ENCODE results near the gene MPC2.

The MPC2 gene

GRCh38 chr1:167936930-167937708, at the start of gene MPC2:
Gene MPC2 (minus strand): TSS chr1:167937072. CDS start chr1:167935841, 1,231 bp downstream.
- Histone ChIP-seq H3K4me3 (ENCODE audit: low read length) (peak within 1 kb of the TSS; percentile 75), H3K27ac (ENCODE audit: low read length) (no peak within 1 kb of the TSS), H3K36me3 (ENCODE audit: control insufficient read depth, insufficient read depth, low read length) (no peaks in the 10 kb centered on the region), H3K9me3 (ENCODE audit: control insufficient read depth, insufficient read depth, low read length) (no peaks in the 10 kb centered on the region), H3K27me3 (ENCODE audit: control insufficient read depth, insufficient read depth, low read length) (no peaks in the 10 kb centered on the region), H3K4me1 (ENCODE audit: control insufficient read depth, insufficient read depth, low read length) (no peaks in the 10 kb centered on the region; the same call in 1 of the 2 replicates)
- WGBS (ENCODE audit: insufficient coverage, insufficient read length), result no CpG with 5 or more reads among the region's 51 CpGs
- DNase-seq (ENCODE audit: low read depth, low spot score), result peak; percentile 7

GRCh38 chr1:167984886-167985489, 48.1 kb upstream of the MPC2 start:
- Histone ChIP-seq H3K27ac (ENCODE audit: low read length) (no peak overlapping the region), H3K27me3 (ENCODE audit: control insufficient read depth, insufficient read depth, low read length) (no peaks in the 10 kb centered on the region), H3K4me3 (ENCODE audit: low read length) (no peak overlapping the region), H3K9me3 (ENCODE audit: control insufficient read depth, insufficient read depth, low read length) (no peaks in the 10 kb centered on the region), H3K4me1 (ENCODE audit: control insufficient read depth, insufficient read depth, low read length) (no peaks in the 10 kb centered on the region), H3K36me3 (ENCODE audit: control insufficient read depth, insufficient read depth, low read length) (no peaks in the 10 kb centered on the region)
- DNase-seq (ENCODE audit: low read depth, low spot score), result no peak
- no CpG with 5 or more reads among the region's 8 CpGs for WGBS (ENCODE audit: insufficient coverage, insufficient read length)

GRCh38 chr1:167983797-167984420, 47.0 kb upstream of the MPC2 start:
- no CpG with 5 or more reads among the region's 2 CpGs for WGBS (ENCODE audit: insufficient coverage, insufficient read length)
- Histone ChIP-seq H3K4me3 (ENCODE audit: low read length) (no peak overlapping the region), H3K27me3 (ENCODE audit: control insufficient read depth, insufficient read depth, low read length) (no peaks in the 10 kb centered on the region), H3K9me3 (ENCODE audit: control insufficient read depth, insufficient read depth, low read length) (no peaks in the 10 kb centered on the region), H3K27ac (ENCODE audit: low read length) (no peak overlapping the region), H3K36me3 (ENCODE audit: control insufficient read depth, insufficient read depth, low read length) (no peaks in the 10 kb centered on the region), H3K4me1 (ENCODE audit: control insufficient read depth, insufficient read depth, low read length) (no peaks in the 10 kb centered on the region)
- no peak for DNase-seq (ENCODE audit: low read depth, low spot score)

GRCh38 chr1:167981933-167982332, 45.1 kb upstream of the MPC2 start:
- DNase-seq (ENCODE audit: low read depth, low spot score), result no peak

GRCh38 chr1:167977245-167977644, 40.4 kb upstream of the MPC2 start:
- WGBS (ENCODE audit: insufficient coverage, insufficient read length), result no CpG with 5 or more reads among the region's 1 CpG
- no peaks in the 10 kb centered on the region for H3K9me3 ChIP-seq (ENCODE audit: control insufficient read depth, insufficient read depth, low read length)
- no peaks in the 10 kb centered on the region for H3K27me3 ChIP-seq (ENCODE audit: control insufficient read depth, insufficient read depth, low read length)
- no peak overlapping the region for H3K4me3 ChIP-seq (ENCODE audit: low read length)
- H3K27ac ChIP-seq (ENCODE audit: low read length), result no peak overlapping the region
- H3K36me3 ChIP-seq (ENCODE audit: control insufficient read depth, insufficient read depth, low read length), result 0 out of 2 replicates have a peak, but pooled peaks cover 4% of the 10 kb centered on the region
- H3K4me1 ChIP-seq (ENCODE audit: control insufficient read depth, insufficient read depth, low read length), result no peaks in the 10 kb centered on the region
- no peak for DNase-seq (ENCODE audit: low read depth, low spot score)

More at GRCh38 chr1:167981933-167982332, 45.1 kb upstream of the MPC2 start:
- H3K4me3 ChIP-seq (ENCODE audit: low read length), result no peak overlapping the region
- WGBS (ENCODE audit: insufficient coverage, insufficient read length), result no CpG with 5 or more reads among the region's 9 CpGs
- no peaks in the 10 kb centered on the region for H3K36me3 ChIP-seq (ENCODE audit: control insufficient read depth, insufficient read depth, low read length)
- H3K9me3 ChIP-seq (ENCODE audit: control insufficient read depth, insufficient read depth, low read length), result no peaks in the 10 kb centered on the region
- no peaks in the 10 kb centered on the region for H3K27me3 ChIP-seq (ENCODE audit: control insufficient read depth, insufficient read depth, low read length)
- no peaks in the 10 kb centered on the region for H3K4me1 ChIP-seq (ENCODE audit: control insufficient read depth, insufficient read depth, low read length)
- H3K27ac ChIP-seq (ENCODE audit: low read length), result no peak overlapping the region

DNA sequence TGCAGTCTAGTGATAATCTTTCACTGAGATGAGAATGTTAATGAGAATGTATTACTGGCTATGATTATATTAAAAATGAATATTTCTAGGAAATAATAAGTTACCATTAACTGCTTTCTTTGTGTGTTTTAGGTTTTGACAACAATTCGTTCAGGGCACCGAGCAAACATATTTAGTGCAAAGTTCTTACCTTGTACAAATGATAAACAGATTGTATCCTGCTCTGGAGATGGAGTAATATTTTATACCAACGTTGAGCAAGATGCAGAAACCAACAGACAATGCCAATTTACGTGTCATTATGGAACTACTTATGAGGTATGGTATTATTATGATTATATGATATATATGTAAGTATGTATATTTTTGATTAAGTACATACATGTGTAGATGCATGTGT, 37.8 kb upstream of the MPC2 start:
- H3K27ac ChIP-seq (ENCODE audit: low read length), result no peak overlapping the region
- no CpG with 5 or more reads among the region's 4 CpGs for WGBS (ENCODE audit: insufficient coverage, insufficient read length)
- H3K4me1 ChIP-seq (ENCODE audit: control insufficient read depth, insufficient read depth, low read length), result no peaks in the 10 kb centered on the region
- H3K27me3 ChIP-seq (ENCODE audit: control insufficient read depth, insufficient read depth, low read length), result no peaks in the 10 kb centered on the region
- no peak overlapping the region for H3K4me3 ChIP-seq (ENCODE audit: low read length)
- no peaks in the 10 kb centered on the region for H3K9me3 ChIP-seq (ENCODE audit: control insufficient read depth, insufficient read depth, low read length)
- no peak for DNase-seq (ENCODE audit: low read depth, low spot score)
- H3K36me3 ChIP-seq (ENCODE audit: control insufficient read depth, insufficient read depth, low read length), result 0 out of 2 replicates have a peak, but pooled peaks cover 4% of the 10 kb centered on the region

DNA sequence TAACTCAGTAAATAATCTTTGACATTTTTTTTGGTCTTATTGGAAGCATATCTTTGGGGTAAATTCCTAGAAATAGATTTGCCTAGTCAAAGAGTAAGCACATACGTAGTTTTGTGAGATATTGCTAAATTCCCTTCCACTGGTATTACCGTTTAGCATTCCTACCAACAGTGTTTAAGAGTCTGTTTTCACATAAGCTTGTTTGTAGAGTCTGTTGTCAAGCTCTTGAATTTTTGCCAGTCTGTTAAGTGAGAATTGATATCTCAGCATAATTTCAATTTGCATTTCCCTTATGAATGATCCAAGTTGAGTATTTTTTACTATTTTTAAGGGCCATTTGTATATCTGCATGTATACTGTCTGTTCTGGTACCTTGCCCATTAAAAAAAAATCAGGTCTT, 37.0 kb upstream of the MPC2 start:
- H3K27ac ChIP-seq (ENCODE audit: low read length), result no peak overlapping the region
- H3K4me1 ChIP-seq (ENCODE audit: control insufficient read depth, insufficient read depth, low read length), result no peaks in the 10 kb centered on the region
- no CpG with 5 or more reads among the region's 2 CpGs for WGBS (ENCODE audit: insufficient coverage, insufficient read length)
- H3K36me3 ChIP-seq (ENCODE audit: control insufficient read depth, insufficient read depth, low read length), result 0 out of 2 replicates have a peak, but pooled peaks cover 4% of the 10 kb centered on the region
- no peak overlapping the region for H3K4me3 ChIP-seq (ENCODE audit: low read length)
- H3K9me3 ChIP-seq (ENCODE audit: control insufficient read depth, insufficient read depth, low read length), result no peaks in the 10 kb centered on the region
- H3K27me3 ChIP-seq (ENCODE audit: control insufficient read depth, insufficient read depth, low read length), result no peaks in the 10 kb centered on the region
- no peak for DNase-seq (ENCODE audit: low read depth, low spot score)

DNA sequence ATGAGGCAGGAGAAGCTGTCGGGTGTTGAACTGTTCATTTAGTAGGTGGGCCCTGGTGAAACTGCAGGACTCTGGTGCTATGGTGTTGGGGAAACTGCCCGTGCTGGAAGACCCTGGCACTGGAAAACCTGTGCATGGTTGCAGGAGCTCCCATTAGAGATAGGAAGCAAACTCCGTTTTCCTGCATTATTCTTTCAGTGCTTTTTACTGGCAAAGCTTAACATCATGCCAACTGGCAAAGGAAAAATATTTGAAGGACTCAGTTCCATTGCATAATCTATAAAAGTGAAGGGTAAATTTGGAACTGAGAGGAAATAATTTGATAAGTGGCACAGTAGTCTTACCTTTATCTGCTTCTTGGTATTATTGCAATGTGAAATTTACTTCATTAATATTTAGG, 31.7 kb upstream of the MPC2 start:
- Histone ChIP-seq H3K4me3 (ENCODE audit: low read length) (no peak overlapping the region), H3K27ac (ENCODE audit: low read length) (no peak overlapping the region), H3K27me3 (ENCODE audit: control insufficient read depth, insufficient read depth, low read length) (no peaks in the 10 kb centered on the region), H3K9me3 (ENCODE audit: control insufficient read depth, insufficient read depth, low read length) (no peaks in the 10 kb centered on the region), H3K4me1 (ENCODE audit: control insufficient read depth, insufficient read depth, low read length) (no peaks in the 10 kb centered on the region), H3K36me3 (ENCODE audit: control insufficient read depth, insufficient read depth, low read length) (no peaks in the 10 kb centered on the region)
- no peak for DNase-seq (ENCODE audit: low read depth, low spot score)
- no CpG with 5 or more reads among the region's 3 CpGs for WGBS (ENCODE audit: insufficient coverage, insufficient read length)

GRCh38 chr1:167966050-167966449, 29.2 kb upstream of the MPC2 start:
- Histone ChIP-seq H3K4me1 (ENCODE audit: control insufficient read depth, insufficient read depth, low read length) (no peaks in the 10 kb centered on the region), H3K9me3 (ENCODE audit: control insufficient read depth, insufficient read depth, low read length) (no peaks in the 10 kb centered on the region), H3K27ac (ENCODE audit: low read length) (no peak overlapping the region), H3K36me3 (ENCODE audit: control insufficient read depth, insufficient read depth, low read length) (no peaks in the 10 kb centered on the region), H3K27me3 (ENCODE audit: control insufficient read depth, insufficient read depth, low read length) (no peaks in the 10 kb centered on the region), H3K4me3 (ENCODE audit: low read length) (no peak overlapping the region)
- DNase-seq (ENCODE audit: low read depth, low spot score), result no peak
- no CpG with 5 or more reads among the region's 4 CpGs for WGBS (ENCODE audit: insufficient coverage, insufficient read length)

- no CpG with 5 or more reads among the region's 4 CpGs for WGBS (ENCODE audit: insufficient coverage, insufficient read length)
- no peaks in the 10 kb centered on the region for H3K27me3 ChIP-seq (ENCODE audit: control insufficient read depth, insufficient read depth, low read length)
- H3K36me3 ChIP-seq (ENCODE audit: control insufficient read depth, insufficient read depth, low read length), result no peaks in the 10 kb centered on the region
- DNase-seq (ENCODE audit: low read depth, low spot score), result no peak
- H3K27ac ChIP-seq (ENCODE audit: low read length), result no peak overlapping the region
- H3K4me1 ChIP-seq (ENCODE audit: control insufficient read depth, insufficient read depth, low read length), result no peaks in the 10 kb centered on the region
- no peaks in the 10 kb centered on the region for H3K9me3 ChIP-seq (ENCODE audit: control insufficient read depth, insufficient read depth, low read length)
- H3K4me3 ChIP-seq (ENCODE audit: low read length), result no peak overlapping the region
These were observed 27.8 kb upstream of the MPC2 start for GRCh38 chr1:167964646-167965045.

All from iPS DF 6.9 (cell line).